SK-N-SH treated with all-trans-retinoic acid at 6 μM for 48 hours (cell line): ENCODE measurements around the gene MBD5.

ENCODE experiments used
- ATAC-seq: fragments of 200-7000 bp; cut with Tn5 transposase; 3 replicates; pipeline ENCODE4 v1.9.1; 2020; ENCODE audit warnings: mild to moderate bottlenecking, moderate library complexity
- ARNTL ChIP-seq: fragments of 450-650 bp; formaldehyde crosslinking; IDR thresholded peaks from 2 replicates; pipeline ENCODE4 v1.5.0; 2020; ENCODE audit warnings: low read depth, mild to moderate bottlenecking, moderate library complexity, borderline replicate concordance
- BACH2 ChIP-seq: fragments of 250-450 bp; sonication (Bioruptor Pico); IDR thresholded peaks from 2 replicates; pipeline ENCODE4 v1.9.0; 2021; ENCODE audit warnings: mild to moderate bottlenecking, borderline replicate concordance
- CSDC2 ChIP-seq: fragments of 250-450 bp; sonication (Bioruptor Pico); IDR thresholded peaks from 2 replicates; pipeline ENCODE4 v1.5.0; 2020; ENCODE audit warnings: mild to moderate bottlenecking, moderate library complexity
- CSRNP3 ChIP-seq: fragments of 250-450 bp; sonication (Bioruptor Pico); IDR thresholded peaks from 2 replicates; pipeline ENCODE4 v1.5.1; 2021; ENCODE audit warnings: mild to moderate bottlenecking, moderate library complexity
- ESRRG ChIP-seq: fragments of 250-450 bp; sonication (Bioruptor Pico); IDR thresholded peaks from 2 replicates; pipeline ENCODE4 v1.6.1; 2021; ENCODE audit warnings: mild to moderate bottlenecking
- GLIS3 ChIP-seq: fragments of 250-450 bp; sonication (Bioruptor Pico); IDR thresholded peaks from 2 replicates; pipeline ENCODE4 v1.5.0; 2020; ENCODE audit warnings: mild to moderate bottlenecking, moderate library complexity
- ISL1 ChIP-seq: fragments of 250-450 bp; sonication (Bioruptor Pico); IDR thresholded peaks from 2 replicates; pipeline ENCODE4 v2.1.2; 2022; ENCODE audit warnings: mild to moderate bottlenecking, moderate library complexity
- OSR1 ChIP-seq: fragments of 250-450 bp; sonication (Bioruptor Pico); IDR thresholded peaks from 2 replicates; pipeline ENCODE4 v1.8.0; 2022; ENCODE audit warnings: moderate library complexity, mild to moderate bottlenecking, inconsistent platforms
- POU6F1 ChIP-seq: fragments of 250-450 bp; sonication (Bioruptor Pico); IDR thresholded peaks from 2 replicates; pipeline ENCODE4 v1.8.0; 2021; ENCODE audit warnings: low read depth, mild to moderate bottlenecking, moderate library complexity, borderline replicate concordance
- PPARA ChIP-seq: fragments of 250-450 bp; sonication (Bioruptor Pico); IDR thresholded peaks from 2 replicates; pipeline ENCODE4 v1.5.0; 2020; ENCODE audit warnings: mild to moderate bottlenecking, borderline replicate concordance
- RARB ChIP-seq: fragments of 250-450 bp; sonication (Bioruptor Pico); IDR thresholded peaks from 2 replicates; pipeline ENCODE4 v1.8.0; 2021; ENCODE audit warnings: mild to moderate bottlenecking, moderate library complexity
- SNAI2 ChIP-seq: fragments of 250-450 bp; sonication (Bioruptor Pico); IDR thresholded peaks from 2 replicates; pipeline ENCODE4 v1.5.0; 2020; ENCODE audit warnings: mild to moderate bottlenecking, moderate library complexity
- TCF4 ChIP-seq: fragments of 250-450 bp; sonication (Bioruptor Pico); IDR thresholded peaks from 2 replicates; pipeline ENCODE4 v1.8.0; 2021; ENCODE audit warnings: mild to moderate bottlenecking, moderate library complexity, borderline replicate concordance
- TOX ChIP-seq: fragments of 250-450 bp; sonication (Bioruptor Pico); IDR thresholded peaks from 2 replicates; pipeline ENCODE4 v1.8.0; 2021; ENCODE audit warnings: mild to moderate bottlenecking, moderate library complexity, borderline replicate concordance
- ZC3H10 ChIP-seq: fragments of 250-450 bp; sonication (Bioruptor Pico); IDR thresholded peaks from 2 replicates; pipeline ENCODE4 v1.5.1; 2021; ENCODE audit warnings: mild to moderate bottlenecking, moderate library complexity
- ZFP3 ChIP-seq: fragments of 250-450 bp; sonication (Bioruptor Pico); IDR thresholded peaks from 2 replicates; pipeline ENCODE4 v1.5.0; 2020; ENCODE audit warnings: mild to moderate bottlenecking, moderate library complexity
- ZFP30 ChIP-seq: fragments of 450-650 bp; formaldehyde crosslinking; IDR thresholded peaks from 2 replicates; pipeline ENCODE4 v1.5.0; 2022; ENCODE audit warnings: mild to moderate bottlenecking, moderate library complexity
- ZNF70 ChIP-seq: fragments of 450-650 bp; formaldehyde crosslinking; IDR thresholded peaks from 2 replicates; pipeline ENCODE4 v1.5.0; 2020; ENCODE audit warnings: mild to moderate bottlenecking, moderate library complexity
- ZNF8 ChIP-seq: fragments of 450-650 bp; formaldehyde crosslinking; IDR thresholded peaks from 2 replicates; pipeline ENCODE4 v1.5.0; 2020; ENCODE audit warnings: mild to moderate bottlenecking, moderate library complexity
- TF ChIP-seq, protein P1 (sequence below): fragments of 250-450 bp; sonication (Bioruptor Pico); IDR thresholded peaks from 2 replicates; pipeline ENCODE4 v1.8.0; 2020; ENCODE audit warnings: mild to moderate bottlenecking, moderate library complexity, borderline replicate concordance
- TF ChIP-seq, protein P2 (sequence below): fragments of 250-450 bp; sonication (Bioruptor Pico); IDR thresholded peaks from 2 replicates; pipeline ENCODE4 v1.5.1; 2020; ENCODE audit warnings: low read depth, mild to moderate bottlenecking, moderate library complexity

MBD5 gene

DNA sequence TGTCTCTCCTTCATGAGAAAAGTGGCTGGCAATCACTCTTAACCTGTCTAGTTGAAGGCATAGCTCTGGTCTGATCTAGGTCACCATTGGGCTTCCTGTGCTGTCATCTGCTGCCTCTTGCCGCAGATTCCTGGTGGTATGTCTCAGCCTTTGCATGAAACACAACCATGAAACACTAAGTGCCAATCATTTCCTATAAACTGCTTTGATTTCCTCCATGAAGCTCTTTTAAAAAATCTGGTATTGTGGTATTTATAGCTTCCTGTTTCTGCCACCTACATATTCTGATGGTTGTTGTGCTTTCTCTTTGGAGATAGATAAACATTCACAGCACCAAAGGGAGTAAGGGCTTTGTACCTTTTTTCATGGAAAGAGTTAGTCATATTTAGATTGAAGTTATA lies 503.6 kb downstream of the MBD5 start:
- no peak for TF ChIP-seq ZC3H10 (CRISPR knock-in tag)
- TF ChIP-seq SNAI2 (CRISPR knock-in tag) = no peak
- no peak for TF ChIP-seq CSRNP3 (CRISPR knock-in tag)
- TF ChIP-seq, protein P1, sequence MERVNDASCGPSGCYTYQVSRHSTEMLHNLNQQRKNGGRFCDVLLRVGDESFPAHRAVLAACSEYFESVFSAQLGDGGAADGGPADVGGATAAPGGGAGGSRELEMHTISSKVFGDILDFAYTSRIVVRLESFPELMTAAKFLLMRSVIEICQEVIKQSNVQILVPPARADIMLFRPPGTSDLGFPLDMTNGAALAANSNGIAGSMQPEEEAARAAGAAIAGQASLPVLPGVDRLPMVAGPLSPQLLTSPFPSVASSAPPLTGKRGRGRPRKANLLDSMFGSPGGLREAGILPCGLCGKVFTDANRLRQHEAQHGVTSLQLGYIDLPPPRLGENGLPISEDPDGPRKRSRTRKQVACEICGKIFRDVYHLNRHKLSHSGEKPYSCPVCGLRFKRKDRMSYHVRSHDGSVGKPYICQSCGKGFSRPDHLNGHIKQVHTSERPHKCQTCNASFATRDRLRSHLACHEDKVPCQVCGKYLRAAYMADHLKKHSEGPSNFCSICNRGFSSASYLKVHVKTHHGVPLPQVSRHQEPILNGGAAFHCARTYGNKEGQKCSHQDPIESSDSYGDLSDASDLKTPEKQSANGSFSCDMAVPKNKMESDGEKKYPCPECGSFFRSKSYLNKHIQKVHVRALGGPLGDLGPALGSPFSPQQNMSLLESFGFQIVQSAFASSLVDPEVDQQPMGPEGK (CRISPR knock-in tag) = no peak
- TF ChIP-seq ZFP30 (CRISPR knock-in tag) = no peak
- TF ChIP-seq ISL1 (CRISPR knock-in tag) = no peak
- no peak for TF ChIP-seq CSDC2
- no peak for TF ChIP-seq RARB (CRISPR knock-in tag)
- no peak for TF ChIP-seq ZNF70
- no peak for TF ChIP-seq TOX (CRISPR knock-in tag)
- no peak for TF ChIP-seq TCF4 (CRISPR knock-in tag)
- TF ChIP-seq ARNTL (CRISPR knock-in tag) = no peak
- no peak for TF ChIP-seq PPARA (CRISPR knock-in tag)
- TF ChIP-seq, all 23 proteins: peak for 0
- ATAC-seq = no peak

GRCh38 chr2:148525130-148525529 lies 504.2 kb downstream of the MBD5 start:
- ATAC-seq = no peak
- TF ChIP-seq OSR1 (CRISPR knock-in tag) (no peak), ESRRG (CRISPR knock-in tag) (no peak), CSRNP3 (CRISPR knock-in tag) (no peak), ZFP3 (CRISPR knock-in tag) (no peak), TOX (CRISPR knock-in tag) (no peak), CSDC2 (no peak), BACH2 (CRISPR knock-in tag) (no peak), SNAI2 (CRISPR knock-in tag) (no peak), ZFP30 (CRISPR knock-in tag) (no peak), PPARA (CRISPR knock-in tag) (no peak), ISL1 (CRISPR knock-in tag) (no peak), GLIS3 (no peak), POU6F1 (CRISPR knock-in tag) (no peak), ZC3H10 (CRISPR knock-in tag) (no peak), ZNF70 (no peak), TCF4 (CRISPR knock-in tag) (no peak), ZNF8 (CRISPR knock-in tag) (no peak)
- TF ChIP-seq, protein P2, sequence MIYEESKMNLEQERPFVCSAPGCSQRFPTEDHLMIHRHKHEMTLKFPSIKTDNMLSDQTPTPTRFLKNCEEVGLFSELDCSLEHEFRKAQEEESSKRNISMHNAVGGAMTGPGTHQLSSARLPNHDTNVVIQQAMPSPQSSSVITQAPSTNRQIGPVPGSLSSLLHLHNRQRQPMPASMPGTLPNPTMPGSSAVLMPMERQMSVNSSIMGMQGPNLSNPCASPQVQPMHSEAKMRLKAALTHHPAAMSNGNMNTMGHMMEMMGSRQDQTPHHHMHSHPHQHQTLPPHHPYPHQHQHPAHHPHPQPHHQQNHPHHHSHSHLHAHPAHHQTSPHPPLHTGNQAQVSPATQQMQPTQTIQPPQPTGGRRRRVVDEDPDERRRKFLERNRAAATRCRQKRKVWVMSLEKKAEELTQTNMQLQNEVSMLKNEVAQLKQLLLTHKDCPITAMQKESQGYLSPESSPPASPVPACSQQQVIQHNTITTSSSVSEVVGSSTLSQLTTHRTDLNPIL (CRISPR knock-in tag) = no peak
- TF ChIP-seq, protein P1 (CRISPR knock-in tag) = no peak
